Subcutaneous abdominal adipose tissue (tissue), 5 donors: Measurements from ENCODE around the gene CBFA2T2.
A peak's percentile ranks its signal among the peaks of the same experiment; 100 is the strongest.

Source experiments
- H3K27ac ChIP-seq: one replicate; pipeline ENCODE4 v1.7.0; 2013; ENCODE audit warnings: low read depth, mild to moderate bottlenecking, inconsistent platforms, low read length, moderate library complexity
- H3K27me3 ChIP-seq, 5 donors: one replicate each; pipeline ENCODE4 v1.7.0; 2013; ENCODE audit warnings: low read length in 5 of 5, inconsistent platforms in 1 of 5; ENCODE audit not compliant: control insufficient read depth in 5 of 5, insufficient read depth in 4 of 5
- H3K36me3 ChIP-seq, 5 donors: one replicate each; pipeline ENCODE4 v1.7.0; 2013; ENCODE audit warnings: low read length in 5 of 5; ENCODE audit not compliant: control insufficient read depth in 5 of 5, insufficient read depth in 5 of 5
- H3K4me1 ChIP-seq, 5 donors: one replicate each; pipeline ENCODE4 v1.7.0; 2013; ENCODE audit warnings: low read length in 5 of 5, mild to moderate bottlenecking in 3 of 5, moderate library complexity in 1 of 5; ENCODE audit not compliant: control insufficient read depth in 5 of 5, insufficient read depth in 5 of 5
- H3K4me3 ChIP-seq, 5 donors: one replicate each; pipeline ENCODE4 v1.7.0; 2013; ENCODE audit warnings: low read length in 5 of 5, low read depth in 1 of 5
- H3K9ac ChIP-seq, 5 donors: one replicate each; pipeline ENCODE4 v1.7.0; 2013; ENCODE audit warnings: low read length in 5 of 5, mild to moderate bottlenecking in 4 of 5, moderate library complexity in 3 of 5
- H3K9me3 ChIP-seq, 5 donors: one replicate each; pipeline ENCODE4 v1.7.0; 2013; ENCODE audit warnings: low read length in 5 of 5; ENCODE audit not compliant: control insufficient read depth in 5 of 5
- donor health status: healthy.
- donor health status: healthy.
- donor health status: healthy.
- donor health status: healthy.
- donor health status: healthy.

Gene CBFA2T2

GRCh38 chr20:33660685-33661058 is 170.8 kb downstream of the CBFA2T2 start:
- no peaks in the 10 kb centered on the region for H3K9me3 ChIP-seq

GRCh38 chr20:33662172-33662571 is 172.3 kb downstream of the CBFA2T2 start, which contains the start of gene C20orf144:
TSS of gene C20orf144 (plus strand) at chr20:33662327. CDS start at chr20:33662346, 19 bp downstream.
- H3K27ac ChIP-seq: peak within 1 kb of the TSS; percentile 10
- H3K9ac ChIP-seq: peak within 1 kb of the TSS in 3 of 5 donors; percentile 41 to 82 (median 48)
- peak within 1 kb of the TSS; percentile 40 to 77 (median 67) for H3K4me3 ChIP-seq
- peaks cover 0 to 34% (median 27%) of the 10 kb centered on the region in 5 donors for H3K36me3 ChIP-seq
- H3K27me3 ChIP-seq: no peaks in the 10 kb centered on the region
- peaks cover 3 to 30% (median 28%) of the 10 kb centered on the region in 5 donors for H3K4me1 ChIP-seq
- H3K9me3 ChIP-seq: no peaks in the 10 kb centered on the region

More at GRCh38 chr20:33660685-33661058, 170.8 kb downstream of the CBFA2T2 start:
- no peaks in the 10 kb centered on the region for H3K27me3 ChIP-seq
- peaks cover 0 to 39% (median 31%) of the 10 kb centered on the region in 5 donors for H3K36me3 ChIP-seq
- H3K27ac ChIP-seq: no peak overlapping the region
- H3K4me1 ChIP-seq: peaks cover 3 to 18% (median 16%) of the 10 kb centered on the region in 5 donors
- no peak overlapping the region for H3K4me3 ChIP-seq
- no peak overlapping the region for H3K9ac ChIP-seq

GRCh38 chr20:33663161-33664084 is 173.5 kb downstream of the CBFA2T2 start:
- H3K9me3 ChIP-seq: no peaks in the 10 kb centered on the region
- peaks cover 0 to 22% (median 15%) of the 10 kb centered on the region in 5 donors for H3K36me3 ChIP-seq
- no peaks in the 10 kb centered on the region for H3K27me3 ChIP-seq
- H3K4me1 ChIP-seq: peaks cover 3 to 43% (median 41%) of the 10 kb centered on the region in 5 donors
- peak overlapping the region; percentile 10 for H3K27ac ChIP-seq
- H3K4me3 ChIP-seq: peak overlapping the region; percentile 62 to 77 (median 67)
- peak overlapping the region in 3 of 5 donors; percentile 59 to 82 (median 64) for H3K9ac ChIP-seq

- no peaks in the 10 kb centered on the region for H3K9me3 ChIP-seq
Observed at GRCh38 chr20:33664085-33664761, 174.3 kb downstream of the CBFA2T2 start.

GRCh38 chr20:33664762-33665144 is 174.9 kb downstream of the CBFA2T2 start:
- H3K27ac ChIP-seq: no peak overlapping the region
- no peak overlapping the region for H3K9ac ChIP-seq
- no peak overlapping the region for H3K4me3 ChIP-seq
- peaks cover 3 to 45% (median 42%) of the 10 kb centered on the region in 5 donors for H3K4me1 ChIP-seq
- H3K9me3 ChIP-seq: no peaks in the 10 kb centered on the region
- no peaks in the 10 kb centered on the region for H3K27me3 ChIP-seq
- peaks cover 0 to 16% (median 8%) of the 10 kb centered on the region in 5 donors for H3K36me3 ChIP-seq

More at GRCh38 chr20:33664085-33664761, 174.3 kb downstream of the CBFA2T2 start:
- H3K9ac ChIP-seq: peak overlapping the region in 3 of 5 donors; percentile 59 to 82 (median 64)
- H3K27me3 ChIP-seq: no peaks in the 10 kb centered on the region
- H3K4me1 ChIP-seq: peaks cover 3 to 45% (median 42%) of the 10 kb centered on the region in 5 donors
- no peak overlapping the region for H3K27ac ChIP-seq
- H3K36me3 ChIP-seq: peaks cover 0 to 22% (median 12%) of the 10 kb centered on the region in 5 donors
- H3K4me3 ChIP-seq: peak overlapping the region; percentile 62 to 77 (median 67)

GRCh38 chr20:33666293-33667244 is 176.7 kb downstream of the CBFA2T2 start, which contains the start of gene ACTL10:
TSS of gene ACTL10 (plus strand) at chr20:33666943. CDS start at chr20:33667498, 555 bp downstream.
- H3K9ac ChIP-seq: peak within 1 kb of the TSS in 4 of 5 donors; percentile 40 to 62 (median 50)
- peaks cover 3 to 45% (median 42%) of the 10 kb centered on the region in 5 donors for H3K4me1 ChIP-seq

GRCh38 chr20:33667245-33667675 is 177.4 kb downstream of the CBFA2T2 start:
- Histone ChIP-seq H3K4me1 (peaks cover 3 to 50% (median 46%) of the 10 kb centered on the region in 5 donors), H3K36me3 (peaks cover 0 to 29% (median 14%) of the 10 kb centered on the region in 5 donors), H3K27me3 (no peaks in the 10 kb centered on the region), H3K9me3 (no peaks in the 10 kb centered on the region), H3K9ac (peak overlapping the region in 3 of 5 donors; percentile 40 to 42 (median 41)), H3K27ac (peak overlapping the region; percentile 41), H3K4me3 (peak overlapping the region in 4 of 5 donors; percentile 67 to 73 (median 67))

More at GRCh38 chr20:33666293-33667244, 176.7 kb downstream of the CBFA2T2 start, which contains the start of gene ACTL10:
- Histone ChIP-seq H3K27ac (peak within 1 kb of the TSS; percentile 41), H3K9me3 (no peaks in the 10 kb centered on the region), H3K4me3 (peak within 1 kb of the TSS; percentile 62 to 73 (median 67)), H3K36me3 (peaks cover 0 to 25% (median 14%) of the 10 kb centered on the region in 5 donors), H3K27me3 (no peaks in the 10 kb centered on the region)

GRCh38 chr20:33667676-33668465 is 178.0 kb downstream of the CBFA2T2 start:
- H3K36me3 ChIP-seq: peaks cover 0 to 29% (median 14%) of the 10 kb centered on the region in 5 donors
- no peaks in the 10 kb centered on the region for H3K9me3 ChIP-seq
- no peaks in the 10 kb centered on the region for H3K27me3 ChIP-seq
- peak overlapping the region in 3 of 5 donors; percentile 40 to 42 (median 41) for H3K9ac ChIP-seq
- peak overlapping the region in 4 of 5 donors; percentile 67 to 73 (median 67) for H3K4me3 ChIP-seq
- H3K4me1 ChIP-seq: peaks cover 3 to 54% (median 49%) of the 10 kb centered on the region in 5 donors
- H3K27ac ChIP-seq: no peak overlapping the region
